GM21619 (cell line): ENCODE data around the gene HMCN1.

Source experiments
- ATAC-seq: cut with Tn5 transposase; IDR thresholded peaks from one replicate; pipeline ENCODE4 v1.9.1; 2021; ENCODE audit not compliant: unreplicated experiment

HMCN1 gene

DNA sequence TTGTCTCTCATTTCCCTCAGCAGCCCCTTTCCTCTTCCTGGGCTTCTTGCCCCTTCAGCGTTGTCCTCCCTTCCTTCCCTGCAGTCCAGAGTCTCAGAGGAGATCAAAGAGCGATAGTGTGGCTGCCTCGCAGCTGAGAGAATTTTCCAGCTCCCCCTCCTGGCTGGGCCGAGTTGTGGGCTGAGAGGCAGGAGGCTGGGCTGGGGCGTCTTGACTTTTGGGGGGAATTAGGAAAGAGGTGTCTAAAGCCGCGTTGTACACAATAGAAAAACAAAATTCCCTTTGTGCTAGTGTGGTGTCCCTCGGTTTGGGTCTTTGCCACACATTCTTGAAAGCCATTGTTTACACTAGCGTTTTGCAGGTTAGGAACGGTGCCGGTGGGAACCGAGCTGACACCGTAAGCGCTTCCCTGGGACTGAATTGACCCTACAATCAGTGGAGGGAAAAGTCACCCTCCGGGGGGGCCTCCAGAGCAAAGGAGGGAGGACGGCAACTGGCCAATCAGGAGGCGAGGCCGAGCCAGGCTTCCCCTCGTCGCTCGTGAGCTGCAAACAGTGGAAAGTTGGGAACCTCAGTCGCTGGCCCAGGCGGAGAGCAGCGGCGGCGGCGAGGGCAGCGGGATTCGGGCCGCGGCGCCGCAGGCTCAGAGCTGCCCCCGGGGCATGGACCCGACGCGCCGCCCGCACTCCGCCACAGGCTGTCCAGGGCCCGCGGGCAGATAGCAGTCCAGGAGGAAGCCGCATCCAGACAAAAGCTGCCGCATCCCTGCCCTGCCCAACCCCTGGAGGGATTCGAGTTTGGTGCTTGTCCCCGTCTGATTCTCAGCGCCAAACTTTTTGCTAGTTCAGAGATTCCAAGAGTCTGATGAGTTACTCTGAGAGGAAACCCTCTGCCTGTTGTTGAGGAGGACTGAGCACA is at the start of gene HMCN1:
Gene HMCN1, plus strand, starts transcription at position 574 of the 918 bp plus-strand sequence. CDS start 389 bp downstream, outside the sequence.
- ATAC-seq: no peak

- no peak for ATAC-seq
Measured at GRCh38 chr1:185686821-185687778, 47.1 kb upstream of the HMCN1 start.

DNA sequence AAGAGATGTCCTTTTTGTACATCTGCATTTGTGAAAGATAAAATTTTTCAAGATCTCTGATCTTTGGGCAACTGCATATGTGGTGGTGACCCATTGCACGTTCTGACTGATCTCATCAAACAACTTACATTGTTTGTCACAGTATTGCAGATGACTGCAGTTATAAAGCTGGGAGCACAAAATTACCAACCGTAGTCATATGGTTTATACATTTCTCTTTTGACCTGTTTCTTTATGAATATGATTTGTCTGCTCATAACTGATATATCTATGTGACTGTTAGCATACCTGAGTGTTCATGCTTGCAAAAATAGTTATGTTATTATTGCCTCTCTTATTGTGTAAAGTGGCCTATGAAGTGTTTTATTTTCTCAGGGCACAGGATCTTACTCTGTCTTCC is 43.7 kb upstream of the HMCN1 start:
- no peak for ATAC-seq

DNA sequence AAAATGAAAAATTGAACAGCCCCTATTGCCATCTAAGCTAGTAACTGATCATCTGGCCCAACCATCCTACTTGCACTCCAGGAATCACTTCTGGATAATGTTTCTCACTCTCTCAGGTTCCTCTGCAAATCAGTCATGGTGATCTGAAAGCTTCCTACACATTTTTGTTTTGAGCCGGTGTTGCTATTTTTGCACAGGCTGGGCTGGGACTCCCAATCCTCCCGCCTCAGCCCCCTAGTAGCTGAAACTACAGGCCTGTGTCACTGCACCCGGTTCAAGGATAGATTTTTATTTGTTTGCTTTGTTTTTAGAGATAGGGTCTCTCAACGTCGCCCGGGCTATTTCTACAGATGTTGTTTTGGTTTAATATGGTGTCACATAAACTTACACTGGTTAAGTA is 40.5 kb upstream of the HMCN1 start:
- peak; percentile 3 for ATAC-seq

DNA sequence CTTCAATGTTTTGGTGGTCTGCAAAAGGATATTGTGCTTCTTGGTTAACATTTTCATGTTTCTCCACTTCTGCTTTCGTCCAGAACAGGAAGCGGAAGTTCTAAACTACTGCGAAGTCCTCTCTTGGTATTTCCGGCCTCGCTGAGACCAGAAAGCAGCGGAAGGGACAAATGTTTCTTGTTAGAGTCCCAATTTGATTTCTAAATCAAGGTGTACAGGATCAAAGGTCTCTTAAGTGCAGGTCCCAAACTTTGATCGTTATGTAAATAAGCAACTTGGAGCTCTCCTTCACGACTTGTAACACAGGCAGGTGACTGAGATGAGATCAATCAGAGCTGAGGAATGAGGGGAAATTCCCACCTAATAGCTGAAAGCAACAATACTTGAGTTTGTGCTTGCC is 40.1 kb upstream of the HMCN1 start:
- ATAC-seq: peak; percentile 95

- ATAC-seq: no peak
Measured at GRCh38 chr1:185695299-185695698, 38.9 kb upstream of the HMCN1 start.

GRCh38 chr1:185696422-185697150 is 37.6 kb upstream of the HMCN1 start:
- no peak for ATAC-seq

DNA sequence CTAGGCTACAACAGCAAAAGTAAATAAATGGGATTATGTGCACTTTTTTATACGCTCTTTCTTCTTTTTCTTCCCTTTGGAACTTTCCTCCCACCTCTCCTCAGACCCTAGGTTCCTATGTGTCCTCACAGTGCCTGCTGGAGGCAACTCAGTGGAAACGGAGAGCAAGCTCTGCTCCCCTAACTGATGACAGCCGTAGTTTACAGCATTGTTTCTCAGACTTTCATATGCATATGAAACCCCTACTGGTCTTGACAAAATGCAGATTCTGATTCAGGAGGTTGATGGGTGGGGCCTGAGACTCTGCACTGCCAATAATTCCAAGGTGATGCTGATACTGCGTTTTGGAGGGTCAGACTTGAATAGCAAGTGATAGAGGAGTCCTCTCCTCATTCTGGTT is 34.3 kb upstream of the HMCN1 start:
- no peak for ATAC-seq

DNA sequence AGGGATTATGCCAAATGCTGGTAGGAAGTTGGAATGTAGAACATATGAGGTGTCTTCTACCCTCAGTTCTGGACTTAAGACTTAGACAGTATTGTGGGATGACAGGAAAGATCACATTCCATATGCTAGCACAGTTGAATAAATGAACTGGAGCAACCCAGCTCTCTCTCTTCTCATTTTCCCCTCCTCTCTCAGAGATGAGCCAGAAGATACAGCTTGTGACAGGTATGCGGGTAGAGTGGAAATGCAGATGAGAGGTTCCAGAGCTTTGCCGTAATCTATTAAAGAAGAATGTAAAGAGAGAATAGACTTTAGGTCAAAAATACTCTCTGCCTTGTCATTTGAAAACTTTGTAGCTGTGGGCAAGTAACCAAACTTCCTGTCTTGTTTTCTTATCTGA is 32.5 kb upstream of the HMCN1 start:
- ATAC-seq: no peak

DNA sequence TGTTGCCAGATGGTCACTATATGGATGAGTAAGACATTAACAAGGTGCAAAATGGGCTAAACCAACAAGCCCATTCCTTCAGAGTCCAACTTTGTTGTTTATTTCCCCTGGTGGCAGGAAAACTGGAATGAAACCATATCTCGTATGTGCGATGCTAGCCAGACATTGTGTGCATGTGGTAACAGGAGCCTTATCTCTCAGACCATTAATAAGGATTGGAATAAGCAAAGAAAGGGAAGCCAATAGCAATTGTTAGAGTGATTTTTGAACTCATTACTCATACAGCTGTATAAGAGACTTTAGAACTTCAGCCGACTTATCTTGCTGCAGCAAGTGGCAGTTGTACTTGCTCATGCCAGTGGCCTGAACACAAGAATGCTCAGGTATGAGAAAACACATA is 30.0 kb upstream of the HMCN1 start:
- no peak for ATAC-seq

- ATAC-seq: no peak
Measured at GRCh38 chr1:185716095-185716494, 18.1 kb upstream of the HMCN1 start.

- ATAC-seq: no peak
Measured at GRCh38 chr1:185719021-185719420, 15.2 kb upstream of the HMCN1 start.

GRCh38 chr1:185720633-185721272 is 13.4 kb upstream of the HMCN1 start:
- no peak for ATAC-seq

- ATAC-seq: no peak
Measured at GRCh38 chr1:185721553-185721952, 12.6 kb upstream of the HMCN1 start.

DNA sequence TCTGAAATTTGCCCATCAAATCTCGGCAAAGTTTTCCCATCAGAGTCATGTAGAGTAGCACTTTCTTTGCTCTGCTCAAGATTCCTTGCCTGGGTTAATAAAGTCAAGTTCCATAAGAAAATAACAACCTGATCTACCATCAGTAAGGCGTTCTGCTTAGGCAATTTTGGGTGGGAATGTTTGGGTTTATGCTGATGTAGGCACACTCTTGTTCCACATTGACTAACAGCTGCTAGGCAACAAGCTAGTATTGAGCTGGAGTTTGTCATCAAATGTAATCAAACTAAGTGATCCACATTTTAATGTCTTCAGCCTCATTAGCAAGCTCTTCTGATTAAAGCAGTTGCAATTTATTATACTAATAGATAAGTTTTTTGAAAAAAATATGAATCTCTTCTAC is 12.1 kb upstream of the HMCN1 start:
- ATAC-seq: no peak

GRCh38 chr1:185727726-185728125 is 6.5 kb upstream of the HMCN1 start:
- ATAC-seq: no peak

GRCh38 chr1:185731446-185731845 is 2.7 kb upstream of the HMCN1 start:
- no peak for ATAC-seq

- no peak for ATAC-seq
Measured at GRCh38 chr1:185732951-185733350, 1.2 kb upstream of the HMCN1 start.

GRCh38 chr1:185734929-185735700 is 924 bp downstream of the HMCN1 start:
- ATAC-seq: no peak

GRCh38 chr1:185735701-185736064 is 1.5 kb downstream of the HMCN1 start:
- no peak for ATAC-seq
